ENCODE results near the gene QPRT. TPM values are rescaled to one million over a fixed set of nuclear protein-coding genes. Genes with fewer than 3 reads are reported as not detected.
"Not testable (repeated sequence)": the region's sequence is repeated elsewhere in the genome, so short reads cannot be mapped to it uniquely, and the experiment has no call there.

The QPRT gene
- total RNA-seq, 1 experiment from 2014 or later: 27.9 TPM

GRCh38 chr16:29692606-29693005, 13.6 kb downstream of the QPRT start:
- CTCF ChIA-PET; POLR2A ChIA-PET; H3K4me1 ChIP-seq (ENCODE audit: control insufficient read depth, insufficient read depth, low read length); ATAC-seq; H3K36me3 ChIP-seq (ENCODE audit: control insufficient read depth, insufficient read depth, low read length); H3K27me3 ChIP-seq (ENCODE audit: control insufficient read depth, insufficient read depth, low read length); H3K9me3 ChIP-seq (ENCODE audit: control insufficient read depth, insufficient read depth, low read depth, low read length); BruUV-seq (replicated peaks); in situ Hi-C loops (cut with HindIII; ENCODE audit: low pct_unique_long_range_greater_than_20kb, low sequenced_read_pairs); DNase-seq (ENCODE audit: low read depth, low spot score); H3K27ac ChIP-seq (ENCODE audit: low read length); H3K4me3 ChIP-seq (ENCODE audit: low read depth in 2 of 2, low read length in 2 of 2): not testable (repeated sequence)
- intact Hi-C loops (cut with micrococcal nuclease; ENCODE audit: unreplicated experiment): loop anchor here (5.0 to 10.0 kb wide), 2 partner anchors 122 to 335 kb away; partner anchors contain the start of genes PAGR1 and PRRT2

GRCh38 chr16:29694384-29695195, 15.6 kb downstream of the QPRT start:
- Histone ChIP-seq H3K4me3 (ENCODE audit: low read depth in 2 of 2, low read length in 2 of 2) (no peak overlapping the region), H3K36me3 (ENCODE audit: control insufficient read depth, insufficient read depth, low read length) (no peaks in the 10 kb centered on the region), H3K27ac (ENCODE audit: low read length) (no peak overlapping the region), H3K9me3 (ENCODE audit: control insufficient read depth, insufficient read depth, low read depth, low read length) (no peaks in the 10 kb centered on the region), H3K4me1 (ENCODE audit: control insufficient read depth, insufficient read depth, low read length) (no peaks in the 10 kb centered on the region), H3K27me3 (ENCODE audit: control insufficient read depth, insufficient read depth, low read length) (no peaks in the 10 kb centered on the region)
- ChIA-PET CTCF (interaction anchor here (0.6 kb wide), 2 partner anchors 113 to 240 kb away, joined by 3 to 6 read pairs; no protein-coding TSS in a partner anchor), POLR2A (interaction anchor here (0.6 kb wide), 1 partner anchor 13 kb away, joined by 4 read pairs; no protein-coding TSS in a partner anchor)
- intact Hi-C loops (cut with micrococcal nuclease; ENCODE audit: unreplicated experiment): loop anchor here (5.0 to 10.0 kb wide), 2 partner anchors 120 to 333 kb away; partner anchors contain the start of genes PAGR1 and PRRT2
- DNase-seq (ENCODE audit: low read depth, low spot score) (no peak), ATAC-seq (no peak)
- TF ChIP-seq REST (IDR thresholded peaks at IDR 0.05; ENCODE audit: insufficient read depth in 1 of 2, low read depth in 2 of 2, low read length in 1 of 2) (no peak), SIN3A (IDR thresholded peaks at IDR 0.05; ENCODE audit: borderline replicate concordance, insufficient read depth, low read depth, low read length) (no peak), CTCF (IDR thresholded peaks at IDR 0.05) (no peak), POLR2AphosphoS5 (IDR thresholded peaks at IDR 0.05; ENCODE audit: low read depth, low read length) (no peak), TCF7L2 (IDR thresholded peaks at IDR 0.05; ENCODE audit: low read depth, low read length) (no peak)
- no TSS peak for BruUV-seq (replicated peaks)
- in situ Hi-C loops (cut with HindIII; ENCODE audit: low pct_unique_long_range_greater_than_20kb, low sequenced_read_pairs): no loop called here

GRCh38 chr16:29695675-29696074, 16.7 kb downstream of the QPRT start:
- H3K27ac ChIP-seq (ENCODE audit: low read length); H3K9me3 ChIP-seq (ENCODE audit: control insufficient read depth, insufficient read depth, low read depth, low read length); H3K27me3 ChIP-seq (ENCODE audit: control insufficient read depth, insufficient read depth, low read length); H3K4me1 ChIP-seq (ENCODE audit: control insufficient read depth, insufficient read depth, low read length); ATAC-seq; in situ Hi-C loops (cut with HindIII; ENCODE audit: low pct_unique_long_range_greater_than_20kb, low sequenced_read_pairs); BruUV-seq (replicated peaks); H3K36me3 ChIP-seq (ENCODE audit: control insufficient read depth, insufficient read depth, low read length); DNase-seq (ENCODE audit: low read depth, low spot score); H3K4me3 ChIP-seq (ENCODE audit: low read depth in 2 of 2, low read length in 2 of 2): not testable (repeated sequence)
- CTCF ChIA-PET: interaction anchor here (0.6 to 0.7 kb wide), 3 partner anchors 31 to 336 kb away, joined by 3 to 7 read pairs (median 6); no protein-coding TSS in a partner anchor
- POLR2A ChIA-PET: interaction anchor here (0.7 kb wide), 1 partner anchor 278 kb away, joined by 9 read pairs; the partner anchor contains the start of gene TAOK2
- intact Hi-C loops (cut with micrococcal nuclease; ENCODE audit: unreplicated experiment): loop anchor here (10.0 kb wide), 1 partner anchor 119 kb away; the partner anchor contains the start of genes PAGR1 and PRRT2
